ENCODE data around the gene MAGEA8.
"Not testable (repeated sequence)": the region's sequence is repeated elsewhere in the genome, so short reads cannot be mapped to it uniquely, and the experiment has no call there.

The MAGEA8 gene

GRCh38 chrX:149881081-149881711 is at the start of gene MAGEA8:
TSS of gene MAGEA8 (plus strand) at chrX:149881183. CDS start at chrX:149884273, 3,090 bp downstream.
- no peak for DNase-seq

- no peak for DNase-seq
Observed at GRCh38 chrX:149831473-149831872, 49.5 kb upstream of the MAGEA8 start.

GRCh38 chrX:149836728-149837127 is 44.3 kb upstream of the MAGEA8 start:
- not testable (repeated sequence) for DNase-seq

- DNase-seq, result no peak
Observed at GRCh38 chrX:149837167-149837566, 43.8 kb upstream of the MAGEA8 start.

GRCh38 chrX:149837639-149838038 is 43.3 kb upstream of the MAGEA8 start:
- no peak for DNase-seq

- no peak for DNase-seq
Observed at GRCh38 chrX:149841929-149842328, 39.1 kb upstream of the MAGEA8 start.

GRCh38 chrX:149845385-149845784 is 35.6 kb upstream of the MAGEA8 start:
- DNase-seq, result no peak

- DNase-seq, result no peak
Observed at GRCh38 chrX:149846789-149847188, 34.2 kb upstream of the MAGEA8 start.

GRCh38 chrX:149848855-149849254 is 32.1 kb upstream of the MAGEA8 start:
- no peak for DNase-seq

- no peak for DNase-seq
Observed at GRCh38 chrX:149849787-149850186, 31.2 kb upstream of the MAGEA8 start.

GRCh38 chrX:149851864-149852263 is 29.1 kb upstream of the MAGEA8 start:
- no peak for DNase-seq

- no peak for DNase-seq
Observed at GRCh38 chrX:149853925-149854324, 27.1 kb upstream of the MAGEA8 start.

- DNase-seq, result no peak
Observed at GRCh38 chrX:149858592-149858991, 22.4 kb upstream of the MAGEA8 start.

GRCh38 chrX:149860445-149860844 is 20.5 kb upstream of the MAGEA8 start:
- no peak for DNase-seq

GRCh38 chrX:149865390-149865789 is 15.6 kb upstream of the MAGEA8 start:
- no peak for DNase-seq

GRCh38 chrX:149867488-149867887 is 13.5 kb upstream of the MAGEA8 start:
- no peak for DNase-seq

- DNase-seq, result no peak
Observed at GRCh38 chrX:149870840-149871239, 10.1 kb upstream of the MAGEA8 start.

GRCh38 chrX:149871433-149871832 is 9.6 kb upstream of the MAGEA8 start:
- no peak for DNase-seq

GRCh38 chrX:149871940-149872339 is 9.0 kb upstream of the MAGEA8 start:
- DNase-seq, result peak; percentile 0 to 3

- no peak for DNase-seq
Observed at GRCh38 chrX:149877157-149877556, 3.8 kb upstream of the MAGEA8 start.

- DNase-seq, result no peak
Observed at GRCh38 chrX:149877636-149878035, 3.3 kb upstream of the MAGEA8 start.

GRCh38 chrX:149890828-149891227 is 9.8 kb downstream of the MAGEA8 start:
- DNase-seq, result not testable (repeated sequence)

- DNase-seq, result no peak
Observed at GRCh38 chrX:149898554-149898953, 17.6 kb downstream of the MAGEA8 start.

- DNase-seq, result peak; percentile 6 to 8
Observed at GRCh38 chrX:149903889-149904748, 23.1 kb downstream of the MAGEA8 start.
